DMS114 treated with DMSO at 0.1 percent for 48 hours (cell line): ENCODE measurements around the gene AGAP1.

Source experiments
- DNase-seq: peaks from one replicate; lab custom pipeline; 2025; ENCODE audit not compliant: unreplicated experiment; lab: John Stamatoyannopoulos, UW

The AGAP1 gene

DNA sequence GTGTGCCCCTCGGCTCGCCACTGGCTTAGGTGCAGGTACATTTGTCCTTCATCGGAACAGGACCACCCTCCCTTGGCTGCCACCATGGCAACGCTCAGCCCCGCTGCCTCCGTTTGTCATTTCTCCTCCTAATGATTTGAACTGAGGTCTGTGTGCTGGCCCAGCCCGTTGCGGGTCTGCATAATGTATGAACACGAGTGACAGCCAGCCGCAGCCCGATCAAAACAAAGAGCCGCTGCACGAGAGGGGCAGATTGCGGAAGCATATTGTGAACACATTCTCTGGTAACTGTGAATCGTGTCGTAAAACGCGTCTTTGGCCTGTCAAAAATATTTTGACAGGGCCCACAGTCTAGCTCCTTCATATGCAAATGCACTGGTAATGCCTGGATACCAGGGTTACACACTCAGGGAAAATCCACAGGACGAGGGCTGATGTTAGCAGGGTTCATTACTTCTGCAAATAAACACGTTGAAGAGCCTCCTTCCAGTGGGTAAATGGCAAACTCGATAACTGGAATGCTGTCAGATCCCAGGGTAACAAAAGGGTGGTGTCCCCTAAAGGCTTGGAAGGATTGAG, 137.0 kb downstream of the AGAP1 start:
- DNase-seq: no peak

- DNase-seq: no peak
These were observed 140.8 kb downstream of the AGAP1 start for GRCh38 chr2:235634435-235635158.

DNA sequence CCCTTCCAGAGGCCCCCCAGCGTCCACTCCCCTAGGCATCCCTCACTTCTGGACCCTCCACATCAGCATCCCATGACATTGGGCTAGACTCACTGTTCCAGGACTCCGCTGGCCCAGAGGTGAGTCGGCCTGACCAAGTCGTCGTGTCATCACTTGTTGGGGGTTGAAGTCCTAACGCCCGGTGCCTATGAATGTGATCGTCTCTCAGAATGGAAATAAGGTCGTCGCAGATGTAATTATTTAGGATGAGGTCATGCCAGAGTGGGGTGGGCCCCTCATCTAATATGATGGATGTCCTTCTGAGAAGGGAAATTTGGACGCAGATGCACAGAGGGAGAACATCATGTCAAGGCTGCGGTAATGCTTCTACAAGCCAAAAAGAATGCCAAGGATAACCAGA, 142.7 kb downstream of the AGAP1 start:
- DNase-seq: no peak

GRCh38 chr2:235637896-235638295, 144.1 kb downstream of the AGAP1 start:
- no peak for DNase-seq

DNA sequence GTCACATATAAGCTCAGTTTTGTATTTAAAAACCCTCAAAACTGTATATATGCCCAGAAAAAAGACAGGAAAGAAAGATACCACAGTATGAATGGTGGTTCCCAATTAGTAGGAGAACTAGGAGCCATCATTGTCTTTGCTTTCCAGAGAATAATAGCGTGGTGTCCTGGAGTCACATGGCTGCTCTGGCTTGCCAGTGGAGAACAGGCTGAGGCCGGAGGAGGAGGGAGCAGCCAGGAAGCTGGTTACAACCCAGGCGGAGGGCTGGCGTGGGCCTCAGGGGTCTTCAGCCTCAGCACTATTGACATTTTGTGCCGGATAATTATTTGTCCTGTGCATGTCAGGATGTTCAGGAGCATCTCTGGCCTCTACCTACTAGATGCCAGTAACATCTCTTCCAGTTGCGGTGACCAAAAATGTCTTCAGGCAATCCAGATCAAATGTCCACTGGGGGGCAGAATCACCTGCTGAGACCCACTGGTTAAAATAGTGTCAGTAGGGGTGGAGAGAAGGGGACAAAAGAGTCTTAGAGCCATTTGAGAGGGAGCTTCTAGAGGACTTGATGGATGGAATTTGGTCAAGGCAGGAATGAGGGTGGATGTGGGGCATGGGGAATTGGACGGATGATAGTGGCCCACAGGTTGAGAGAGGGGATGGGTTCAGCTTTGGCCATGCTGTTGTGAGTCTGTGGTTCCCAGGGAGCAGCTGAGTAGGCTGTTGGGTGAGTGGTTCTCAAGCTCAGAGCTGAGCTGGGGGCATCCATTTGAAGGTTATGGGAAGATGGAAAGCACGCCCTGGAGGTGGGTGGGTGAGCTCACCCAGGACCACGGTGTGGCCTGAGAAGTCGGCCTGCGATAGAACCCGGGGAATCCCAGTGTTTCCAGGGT, 144.9 kb downstream of the AGAP1 start:
- DNase-seq: no peak

DNA sequence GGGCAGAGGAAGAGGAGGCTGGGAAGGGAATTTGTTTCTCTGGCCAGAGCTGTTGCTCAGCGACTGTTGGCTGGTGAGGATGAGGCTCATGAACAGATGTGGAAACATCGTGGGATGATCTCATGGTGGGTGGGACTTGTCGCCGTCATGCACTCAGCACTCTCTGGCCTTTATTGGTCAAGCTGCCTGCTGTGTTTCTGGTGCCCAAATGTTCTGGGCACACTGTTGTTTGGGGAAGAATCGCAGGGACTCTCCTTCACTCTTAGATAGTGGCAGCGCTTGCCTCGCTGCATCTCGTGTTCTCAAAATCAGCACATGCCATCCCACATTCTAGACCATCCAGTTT, 145.6 kb downstream of the AGAP1 start:
- DNase-seq: no peak

DNA sequence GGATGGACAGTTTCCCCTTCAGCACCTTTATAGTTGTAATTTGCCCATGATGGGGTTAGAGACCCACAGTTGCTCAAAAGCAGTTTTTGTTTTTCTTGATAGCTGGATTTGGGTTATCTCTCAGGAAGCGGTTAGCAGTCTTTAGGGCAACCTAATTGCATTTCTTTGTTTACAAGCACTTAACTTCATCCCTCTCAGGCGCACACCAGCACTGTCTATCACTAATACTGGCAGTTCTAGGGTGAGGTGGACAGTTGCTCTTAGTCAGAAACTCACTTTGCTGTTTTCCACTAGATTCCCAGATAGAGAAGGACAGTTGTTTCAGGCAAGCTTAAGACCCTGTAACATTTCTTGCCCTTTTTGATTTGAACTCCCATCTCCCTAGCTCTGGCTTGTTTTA, 146.0 kb downstream of the AGAP1 start:
- no peak for DNase-seq

- no peak for DNase-seq
These were observed 146.5 kb downstream of the AGAP1 start for GRCh38 chr2:235640377-235640776.

DNA sequence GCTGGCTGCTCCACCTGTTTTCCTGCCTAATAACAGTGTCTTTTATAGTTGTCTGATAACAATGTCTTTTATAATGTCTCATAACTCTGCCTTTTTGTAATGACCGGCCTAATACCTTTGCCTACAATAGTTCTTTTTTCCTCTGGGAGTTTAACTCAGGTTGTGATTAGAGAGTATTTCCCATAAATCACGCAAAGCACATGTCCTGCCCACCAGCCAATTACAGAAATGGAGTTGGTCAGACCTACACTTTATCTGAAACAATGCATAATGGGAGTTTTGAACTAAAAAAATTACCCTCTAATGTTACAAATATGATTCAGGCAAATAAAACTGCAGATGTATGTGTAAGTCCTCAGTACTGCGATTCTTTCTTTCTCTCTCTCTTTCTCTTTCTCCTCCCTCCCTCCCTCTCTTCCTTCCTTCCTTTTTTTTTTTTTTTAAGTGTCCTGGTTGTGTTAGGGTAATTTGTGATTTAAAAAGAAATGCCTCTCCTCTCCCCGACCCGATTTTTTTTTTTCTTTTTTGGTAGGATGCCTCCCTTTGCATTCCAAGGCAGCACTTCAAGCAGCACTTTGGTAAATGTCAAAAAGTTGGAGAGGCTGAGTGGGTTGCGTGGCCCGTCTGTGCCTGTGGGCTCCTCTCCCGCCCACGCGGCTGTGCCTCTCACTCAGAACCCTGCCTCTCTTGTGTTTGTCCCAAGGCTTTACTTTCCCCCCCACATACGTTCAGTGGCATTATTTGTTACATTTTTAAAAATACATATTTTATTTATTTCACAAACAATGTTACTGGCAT, 147.3 kb downstream of the AGAP1 start:
- DNase-seq: no peak

DNA sequence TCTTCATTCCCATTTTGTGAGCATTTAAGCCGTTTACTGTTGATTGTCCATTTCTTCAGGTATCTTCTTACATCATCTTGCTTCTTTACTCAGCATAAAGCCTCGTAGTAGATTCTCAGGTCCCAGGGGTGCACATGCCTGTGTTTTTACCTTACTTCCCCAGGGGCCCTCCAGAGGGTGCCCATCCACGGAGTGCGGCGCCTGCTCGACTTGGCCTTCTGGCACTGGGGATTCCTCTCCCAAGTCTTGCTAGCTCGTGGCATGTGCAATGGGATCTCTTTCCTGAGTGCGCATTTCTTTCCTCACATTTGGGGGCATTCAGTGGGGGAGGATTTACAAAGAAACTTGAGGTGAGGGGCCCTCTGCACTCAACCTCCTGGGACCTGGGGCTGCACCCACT, 148.1 kb downstream of the AGAP1 start:
- no peak for DNase-seq

DNA sequence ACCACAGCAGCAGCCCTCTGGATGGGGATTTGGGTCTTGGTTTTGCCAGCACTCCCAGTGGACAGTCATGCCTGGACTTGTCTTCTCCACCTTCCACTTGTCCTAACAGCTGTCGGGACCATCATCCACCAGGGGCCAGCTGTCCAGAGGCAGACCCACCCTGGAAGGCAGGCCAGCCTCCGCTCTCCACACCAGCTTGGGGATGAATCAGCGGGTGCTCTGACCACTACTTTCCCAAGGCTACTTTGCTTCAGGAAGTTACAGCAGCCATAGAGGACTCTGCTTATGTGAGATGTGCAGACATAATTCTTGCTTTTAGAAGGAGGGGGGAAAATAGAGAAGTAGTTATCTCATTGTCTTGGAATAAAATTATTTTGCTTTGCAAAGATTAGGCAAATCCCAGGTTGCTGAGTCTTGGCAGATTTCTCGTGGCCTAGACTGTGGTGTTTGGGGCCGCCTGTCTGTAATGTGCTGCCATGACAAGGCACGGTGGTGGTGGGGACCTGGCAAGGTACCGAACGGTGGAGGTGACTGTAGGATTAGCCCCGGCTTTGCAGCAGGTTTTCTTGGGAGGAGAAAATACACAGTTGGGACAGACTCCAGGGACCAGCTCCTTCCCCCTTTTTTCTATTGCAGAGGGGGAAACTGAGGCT, 148.7 kb downstream of the AGAP1 start:
- DNase-seq: no peak

DNA sequence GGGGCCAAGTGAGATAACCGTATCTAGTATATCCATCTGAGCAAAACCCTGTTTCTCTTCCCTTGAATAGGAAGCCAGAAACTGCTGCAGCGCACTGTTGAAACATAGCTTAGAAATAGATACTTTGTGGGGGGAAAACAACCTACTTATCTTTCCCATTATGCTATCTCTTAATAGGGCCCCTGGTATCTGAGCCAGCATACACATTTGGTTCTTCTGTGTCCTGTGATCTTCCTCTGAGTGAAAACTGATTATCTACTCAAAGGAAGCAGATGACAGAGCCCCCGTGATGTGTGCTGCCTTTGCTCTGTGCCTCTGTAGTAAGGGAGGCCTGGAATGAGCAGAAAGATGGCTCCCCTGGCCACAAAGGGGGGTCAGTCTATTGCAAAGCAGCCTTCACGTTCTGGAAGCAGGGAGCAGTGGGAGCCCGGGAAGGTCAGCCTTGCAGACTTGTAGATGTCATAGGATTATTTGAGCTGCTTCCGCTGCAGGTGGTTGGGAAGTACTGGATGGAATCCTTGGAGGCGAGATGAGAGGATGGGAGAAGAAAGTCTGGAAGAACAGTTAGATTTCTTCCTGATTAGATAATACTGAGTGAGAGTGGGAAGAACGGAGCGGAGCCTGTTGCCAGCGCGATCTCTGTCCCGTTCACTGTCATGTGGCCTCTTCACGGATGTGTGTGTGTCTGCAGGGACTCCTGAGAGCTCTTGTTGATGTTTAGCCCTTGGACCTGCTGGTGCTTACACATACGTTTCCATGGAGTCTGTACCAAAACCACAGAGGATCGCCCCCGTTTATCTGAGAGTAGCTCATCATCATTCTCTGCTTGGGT, 150.1 kb downstream of the AGAP1 start:
- no peak for DNase-seq

- DNase-seq: no peak
These were observed 153.4 kb downstream of the AGAP1 start for GRCh38 chr2:235647264-235647663.

- no peak for DNase-seq
These were observed 154.0 kb downstream of the AGAP1 start for GRCh38 chr2:235647877-235648276.

DNA sequence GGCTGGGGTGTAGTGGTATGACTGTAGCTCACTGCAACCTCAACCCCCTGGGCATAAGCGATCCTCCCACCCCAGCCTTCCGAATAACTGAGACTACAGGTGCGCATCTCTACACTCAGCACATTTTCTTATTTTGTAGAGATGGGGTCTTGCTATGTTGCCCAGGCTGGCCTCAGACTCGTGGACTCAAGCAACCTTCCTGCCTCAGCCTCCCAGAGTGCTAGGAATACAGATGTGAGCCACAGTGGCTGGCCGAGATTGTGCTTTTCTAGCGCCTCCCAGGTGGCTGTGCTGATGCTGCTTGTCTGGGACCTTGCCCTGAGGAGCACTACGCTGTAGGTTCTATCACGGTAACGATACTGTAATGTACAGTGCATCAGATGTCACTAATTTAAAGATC, 155.6 kb downstream of the AGAP1 start:
- no peak for DNase-seq

DNA sequence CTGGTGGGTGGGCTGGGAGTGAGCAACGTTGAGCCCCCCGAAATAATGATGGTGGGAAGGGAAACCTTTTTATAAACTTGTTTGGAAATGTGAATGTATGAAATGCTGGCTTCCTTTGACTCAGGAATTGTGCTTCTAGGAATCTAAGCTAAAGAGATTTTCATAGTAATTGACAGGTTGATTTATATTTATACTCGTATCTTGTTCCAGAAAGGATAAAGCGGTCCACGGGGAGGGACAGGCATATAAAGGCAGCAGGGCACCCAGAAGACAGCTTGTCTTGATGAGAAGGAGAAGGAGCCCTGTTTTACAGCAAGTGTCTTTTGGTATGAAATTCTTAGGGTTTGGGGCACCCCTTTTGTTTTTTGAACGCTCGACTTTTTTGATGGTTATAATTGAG, 157.8 kb downstream of the AGAP1 start:
- DNase-seq: no peak

- no peak for DNase-seq
These were observed 160.4 kb downstream of the AGAP1 start for GRCh38 chr2:235654103-235654813.

- no peak for DNase-seq
These were observed 164.7 kb downstream of the AGAP1 start for GRCh38 chr2:235658351-235659174.
